NCI-H82 treated with DMSO at 0.1 percent for 48 hours (cell line): ENCODE results near the gene GNG3.
A peak's percentile ranks its signal among the peaks of the same experiment; 100 is the strongest.
"Not testable (repeated sequence)": the region's sequence is repeated elsewhere in the genome, so short reads cannot be mapped to it uniquely, and the experiment has no call there.

Experiments
- DNase-seq: peaks from one replicate; lab custom pipeline; 2025; ENCODE audit not compliant: unreplicated experiment; lab: John Stamatoyannopoulos, UW

The GNG3 gene

GRCh38 chr11:62707277-62707861, at the start of gene GNG3, which contains the start of gene BSCL2:
TSS of gene GNG3 (plus strand) at chr11:62707676. CDS start at chr11:62708296, 620 bp downstream.
TSS of gene BSCL2 (minus strand) at chr11:62707424. CDS start at chr11:62707195, 229 bp downstream.
- DNase-seq, result no peak

DNA sequence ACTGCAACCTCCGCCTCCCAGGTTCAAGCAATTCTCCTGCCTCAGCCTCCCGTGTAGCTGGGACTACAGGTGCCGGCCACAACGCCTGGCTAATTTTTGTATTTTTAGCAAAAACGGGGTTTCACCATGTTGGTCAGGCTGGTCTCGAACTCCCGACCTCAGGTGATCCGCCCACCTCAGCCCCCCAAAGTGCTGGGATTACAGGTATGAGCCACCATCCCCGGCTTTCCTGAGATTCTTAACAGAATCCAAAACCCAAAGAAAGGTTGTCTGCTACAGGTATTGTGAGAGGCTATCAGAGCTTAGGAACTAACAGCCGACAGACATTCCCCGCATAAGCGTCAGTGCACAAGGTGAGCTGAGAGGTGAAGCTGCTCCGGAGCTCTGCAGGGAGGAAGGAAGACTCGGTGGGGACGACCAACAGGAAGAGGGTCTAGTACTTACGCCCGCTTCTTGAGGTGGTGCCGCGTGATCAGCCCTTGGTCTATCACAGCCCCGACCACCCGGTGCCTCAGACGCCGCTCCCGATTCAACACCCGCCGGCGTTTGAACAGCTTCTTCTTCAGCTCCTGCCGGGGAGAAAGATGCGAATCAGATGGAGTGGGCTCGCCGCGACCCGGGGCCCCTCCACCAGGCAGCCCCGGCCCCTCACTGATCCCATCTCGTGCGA, 42.9 kb upstream of the GNG3 start:
- DNase-seq, result peak; percentile 32

- DNase-seq, result peak; percentile 82
These were observed 42.3 kb upstream of the GNG3 start, which contains the start of the genes C11orf98 and CSKMT for GRCh38 chr11:62665075-62665598. TSS of gene C11orf98 (minus strand) at chr11:62665210. CDS start at chr11:62665169, 41 bp downstream. TSS of gene CSKMT (plus strand) at chr11:62665312. CDS start at chr11:62665880, 568 bp downstream.

- DNase-seq, result no peak
These were observed 41.7 kb upstream of the GNG3 start for GRCh38 chr11:62665599-62666258.

GRCh38 chr11:62666259-62666926, 41.1 kb upstream of the GNG3 start:
- no peak for DNase-seq

DNA sequence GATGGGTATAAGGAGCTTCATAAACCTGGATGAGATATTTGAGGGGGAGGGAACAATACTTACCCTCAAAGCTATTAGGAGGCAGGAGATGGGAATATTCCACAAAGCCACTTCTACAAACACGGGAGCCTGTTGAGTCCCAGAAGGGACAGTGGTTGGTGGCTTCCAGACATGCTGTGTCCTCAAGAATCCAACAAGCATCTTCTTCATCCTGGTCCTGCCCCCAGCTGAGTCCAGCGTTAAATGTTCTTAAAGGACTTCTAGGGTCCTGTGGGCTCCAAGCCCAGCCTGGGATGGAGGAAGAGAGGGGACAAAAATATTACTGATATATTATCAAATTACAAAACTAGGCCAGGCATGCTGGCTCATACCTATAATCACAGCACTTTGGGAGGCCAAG, 40.0 kb upstream of the GNG3 start:
- DNase-seq, result no peak

DNA sequence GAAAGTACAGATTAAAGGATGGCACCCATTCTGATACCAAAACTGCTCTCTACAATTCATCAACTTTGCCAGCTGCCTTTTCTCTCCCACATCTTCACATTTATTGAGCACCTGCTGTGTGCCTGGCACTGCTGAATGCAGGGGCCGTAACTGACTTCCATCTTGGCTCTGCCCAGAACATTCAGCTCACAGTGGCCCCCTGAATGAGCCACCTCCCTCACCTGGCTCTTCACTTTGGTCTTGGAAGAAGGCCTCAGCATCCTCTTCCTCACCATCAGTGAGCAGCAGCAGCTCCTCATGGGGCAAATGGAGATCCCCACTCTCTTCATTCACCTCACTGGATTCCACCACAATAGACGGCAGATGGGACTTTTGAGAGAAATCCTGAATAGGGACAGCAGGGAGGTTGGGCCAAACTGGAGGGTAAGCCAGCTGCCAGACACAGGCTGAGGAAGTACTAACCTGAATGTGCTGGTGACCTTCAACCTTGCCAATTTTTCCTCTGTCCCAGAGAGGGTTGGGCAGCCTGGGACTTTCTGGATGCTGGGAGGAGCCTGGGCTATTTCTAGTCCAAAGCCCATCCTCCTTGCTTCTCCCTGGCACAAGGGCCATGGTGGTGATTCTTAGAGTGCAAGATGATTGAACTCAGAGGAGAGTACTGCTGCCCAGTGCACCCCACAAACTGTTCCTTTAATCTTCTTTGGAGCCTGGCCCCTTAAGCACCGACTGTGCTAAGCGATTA, 37.9 kb upstream of the GNG3 start:
- peak; percentile 62 for DNase-seq

DNA sequence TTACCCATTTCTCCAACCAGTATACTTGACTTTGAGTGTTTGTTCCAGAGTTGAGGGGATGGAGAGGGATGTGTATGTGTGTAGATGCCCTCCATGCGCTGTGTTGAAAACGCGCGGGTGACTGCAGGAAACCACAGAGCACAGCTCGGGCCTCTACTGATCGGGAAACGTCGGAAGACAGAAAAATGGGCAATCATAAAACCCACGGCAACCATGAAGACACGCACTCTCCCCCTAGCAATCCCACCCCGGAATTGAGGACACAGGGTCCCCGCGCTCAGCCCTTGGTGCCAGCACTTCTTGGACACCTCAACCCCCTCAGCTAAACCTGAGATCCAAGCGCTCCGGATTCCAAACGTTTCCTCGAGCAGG, 36.3 kb upstream of the GNG3 start:
- DNase-seq, result no peak

GRCh38 chr11:62671608-62672389, 35.7 kb upstream of the GNG3 start, which contains the start of the genes LBHD1 and UQCC3:
TSS of gene LBHD1 (minus strand) at chr11:62672267. CDS start at chr11:62670031, 2,236 bp downstream.
TSS of gene UQCC3 (plus strand) at chr11:62671673. CDS start at chr11:62671746, 73 bp downstream.
- peak; percentile 76 for DNase-seq

DNA sequence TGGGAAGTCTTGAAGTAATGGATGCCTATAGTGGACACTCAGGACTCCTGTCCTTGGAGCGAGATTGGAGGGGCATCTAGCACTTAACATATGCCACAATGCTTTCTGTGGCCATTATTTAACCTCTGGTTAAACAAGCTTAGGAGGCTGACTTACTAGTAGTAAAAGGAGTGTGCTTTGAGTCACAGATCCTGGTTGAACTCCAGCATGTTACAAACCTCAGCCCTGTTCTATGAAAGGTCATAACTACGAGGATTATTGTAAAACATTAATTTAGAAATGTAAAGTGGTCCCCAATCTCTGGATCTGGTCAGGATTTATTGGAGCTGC, 34.3 kb upstream of the GNG3 start:
- no peak for DNase-seq

- not testable (repeated sequence) for DNase-seq
These were observed 32.1 kb upstream of the GNG3 start for GRCh38 chr11:62675415-62675814.

DNA sequence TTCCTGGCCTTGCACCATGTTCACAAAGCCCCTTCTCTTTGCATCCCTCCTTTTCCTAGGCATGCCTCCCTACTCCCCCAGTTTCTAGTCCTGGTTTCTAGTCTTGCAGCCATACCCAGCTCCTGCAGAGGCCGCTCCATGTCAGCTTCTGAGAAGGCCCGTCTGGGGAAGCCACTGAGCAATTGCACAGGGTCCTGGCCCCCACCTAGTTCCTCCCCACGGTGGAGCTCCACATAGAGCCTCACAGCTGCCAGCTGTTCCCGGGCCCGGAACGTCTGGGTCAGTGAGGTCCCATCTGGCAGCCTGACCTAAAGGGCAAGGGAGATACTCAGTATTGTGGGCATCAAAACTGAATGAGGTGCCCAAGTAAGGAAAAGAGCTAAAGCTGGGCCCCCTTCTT, 30.8 kb upstream of the GNG3 start:
- no peak for DNase-seq

GRCh38 chr11:62677156-62677555, 30.3 kb upstream of the GNG3 start:
- no peak for DNase-seq

DNA sequence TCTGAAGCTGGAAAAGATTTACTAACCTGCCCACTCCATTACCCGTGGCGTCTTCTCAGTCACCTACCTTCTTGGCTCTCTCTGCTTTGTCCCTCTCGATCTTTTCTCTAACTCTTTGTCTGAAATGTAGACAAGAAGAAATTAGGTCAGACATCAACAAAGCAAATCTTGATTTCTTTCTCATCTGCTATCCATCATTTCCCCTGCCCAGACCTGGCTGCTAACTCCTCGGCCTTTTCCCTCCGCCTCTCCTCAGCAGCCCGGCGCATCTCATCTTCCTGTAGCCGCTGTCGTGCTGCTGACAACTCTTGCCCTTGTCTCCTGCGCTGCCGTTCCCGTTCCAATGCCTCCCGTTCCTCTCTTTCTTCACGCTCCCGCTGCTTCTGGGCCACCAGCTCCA, 29.8 kb upstream of the GNG3 start:
- no peak for DNase-seq

- DNase-seq, result no peak
These were observed 29.1 kb upstream of the GNG3 start for GRCh38 chr11:62678433-62678769.

GRCh38 chr11:62678770-62679696, 28.4 kb upstream of the GNG3 start, which contains the start of gene UBXN1:
TSS of gene UBXN1 (minus strand) at chr11:62679073. CDS start at chr11:62678923, 150 bp downstream.
- DNase-seq, result peak; percentile 49

- DNase-seq, result peak; percentile 24
These were observed 26.6 kb upstream of the GNG3 start for GRCh38 chr11:62680825-62681240.

DNA sequence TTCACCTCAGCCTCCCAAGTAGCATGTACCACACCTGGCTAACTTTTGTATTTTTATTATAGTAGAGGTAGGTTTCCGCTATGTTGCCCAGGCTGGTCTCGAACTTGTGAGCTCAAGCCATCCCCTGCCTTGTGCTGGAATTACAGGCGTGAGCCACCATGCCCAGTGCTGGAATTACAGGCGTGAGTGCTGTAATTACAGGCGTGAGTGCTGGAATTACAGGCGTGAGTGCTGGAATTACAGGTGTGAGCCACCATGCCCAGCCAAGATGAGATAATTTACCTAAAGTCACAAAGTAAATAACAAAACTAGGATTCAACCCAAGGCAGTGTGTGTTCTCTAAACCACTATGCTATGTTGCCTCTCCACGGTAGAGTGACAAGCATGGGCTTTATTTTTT, 25.0 kb upstream of the GNG3 start:
- DNase-seq, result no peak
